CD14-positive monocyte (primary cell): ENCODE measurements around the gene MSMB. TPM values are rescaled to one million over a fixed set of nuclear protein-coding genes. Genes with fewer than 3 reads are reported as not detected.

Experiments used
- DNase-seq, 3 donors: peaks; one replicate each; pipeline ENCODE4 v3.0.0-alpha.2; 2011 to 2022
- H2AFZ ChIP-seq: 2 replicates; pipeline ENCODE4 v1.6.0; 2012; ENCODE audit warnings: mild to moderate bottlenecking, low read depth, low read length, inconsistent platforms; ENCODE audit not compliant: insufficient read depth, poor library complexity, severe bottlenecking
- H3K27ac ChIP-seq, 2 donors: 1 replicate in 1 of 2; 2 replicates in 1 of 2; pipeline ENCODE4 v1.5.1; 2012 to 2013; ENCODE audit warnings: low read length in 2 of 2, control low read depth in 1 of 2, inconsistent platforms in 1 of 2, low read depth in 1 of 2, mild to moderate bottlenecking in 1 of 2
- H3K27me3 ChIP-seq, 2 donors: one replicate each; pipeline versions ENCODE4 v1.6.0 to v1.6.1; 2011 to 2013; ENCODE audit warnings: low read length in 2 of 2; ENCODE audit not compliant: control insufficient read depth in 2 of 2, insufficient read depth in 2 of 2
- H3K36me3 ChIP-seq, 2 donors: replicated peaks in 1 of 2; 1 replicate in 1 of 2; 2 replicates in 1 of 2; pipeline versions ENCODE4 v1.5.1 to v1.6.1; 2012 to 2013; ENCODE audit warnings: low read length in 2 of 2, control low read depth in 1 of 2, inconsistent platforms in 1 of 2, mild to moderate bottlenecking in 1 of 2; ENCODE audit not compliant: insufficient read depth in 2 of 2, control insufficient read depth in 1 of 2
- H3K4me1 ChIP-seq, 2 donors: 1 replicate in 1 of 2; 2 replicates in 1 of 2; pipeline versions ENCODE4 v1.5.1 to v1.6.1; 2012 to 2013; ENCODE audit warnings: low read length in 2 of 2, control low read depth in 1 of 2, inconsistent platforms in 1 of 2, mild to moderate bottlenecking in 1 of 2, moderate library complexity in 1 of 2; ENCODE audit not compliant: insufficient read depth in 2 of 2, control insufficient read depth in 1 of 2
- H3K4me2 ChIP-seq: replicated peaks from 2 replicates; pipeline ENCODE3; 2012; ENCODE audit warnings: low read length, moderate library complexity, mild to moderate bottlenecking; ENCODE audit not compliant: poor library complexity, severe bottlenecking; ENCODE audit errors: extremely low read depth
- H3K4me3 ChIP-seq, 3 experiments: fragments of 200-600 bp in 1 of 3; sonication (generic) in 1 of 3; replicated peaks in 1 of 3; 1 replicate in 2 of 3; 2 replicates in 1 of 3; pipeline ENCODE4 v1.5.1; 2011 to 2013; ENCODE audit warnings: low read length in 3 of 3, mild to moderate bottlenecking in 3 of 3, control low read depth in 2 of 3, low read depth in 2 of 3, inconsistent platforms in 1 of 3, moderate library complexity in 1 of 3
- H3K79me2 ChIP-seq: 2 replicates; pipeline ENCODE4 v1.6.0; 2012; ENCODE audit warnings: mild to moderate bottlenecking, control low read depth, inconsistent platforms, low read length, moderate library complexity; ENCODE audit not compliant: insufficient read depth
- H3K9ac ChIP-seq: 2 replicates; pipeline ENCODE4 v1.6.0; 2017; ENCODE audit warnings: low read length, mild to moderate bottlenecking; ENCODE audit not compliant: insufficient read depth, poor library complexity, severe bottlenecking
- H3K9me3 ChIP-seq, 2 donors: replicated peaks in 1 of 2; 1 replicate in 1 of 2; 2 replicates in 1 of 2; pipeline versions ENCODE4 v1.5.1 to v1.6.1; 2012 to 2013; ENCODE audit warnings: low read length in 2 of 2, control low read depth in 1 of 2; ENCODE audit not compliant: control insufficient read depth in 1 of 2, insufficient read depth in 1 of 2
- H4K20me1 ChIP-seq: 2 replicates; pipeline ENCODE4 v1.6.0; 2012; ENCODE audit warnings: mild to moderate bottlenecking, low read length, control low read depth, moderate library complexity; ENCODE audit not compliant: insufficient read depth
- H3K27ac Mint-ChIP-seq, 7 donors: one replicate each; pipeline ENCODE4 v1.8.0; 2020; ENCODE audit warnings: mild to moderate bottlenecking in 7 of 7, mixed read lengths in 7 of 7, moderate library complexity in 6 of 7, inconsistent platforms in 2 of 7
- H3K27me3 Mint-ChIP-seq, 3 donors: one replicate each; pipeline ENCODE4 v1.8.0; 2021 to 2022; ENCODE audit warnings: low read depth in 3 of 3, mild to moderate bottlenecking in 3 of 3, mixed read lengths in 3 of 3, moderate library complexity in 3 of 3, inconsistent platforms in 1 of 3
- H3K36me3 Mint-ChIP-seq, 2 donors: one replicate each; pipeline ENCODE4 v1.8.0; 2020; ENCODE audit warnings: mixed read lengths in 2 of 2, inconsistent platforms in 1 of 2, mild to moderate bottlenecking in 1 of 2
- H3K4me1 Mint-ChIP-seq: one replicate; pipeline ENCODE4 v1.8.0; 2020; ENCODE audit warnings: mild to moderate bottlenecking, mixed read lengths
- H3K4me3 Mint-ChIP-seq, 2 donors: one replicate each; pipeline ENCODE4 v1.8.0; 2020; ENCODE audit warnings: mild to moderate bottlenecking in 2 of 2, mixed read lengths in 2 of 2, moderate library complexity in 1 of 2
- H3K9me3 Mint-ChIP-seq, 7 donors: one replicate each; pipeline ENCODE4 v1.8.0; 2020 to 2022; ENCODE audit warnings: mixed read lengths in 7 of 7, mild to moderate bottlenecking in 6 of 7, moderate library complexity in 6 of 7, inconsistent platforms in 2 of 7
- CTCF ChIP-seq: fragments of 200-600 bp; IDR thresholded peaks from one replicate; pipeline ENCODE4 v1.8.0; 2022; ENCODE audit warnings: antibody characterized with exemption, mild to moderate bottlenecking
- WGBS: methylation state at CpG from one replicate; pipeline ENCODE4 v1.1.5; 2013; ENCODE audit warnings: missing lambda C conversion rate; ENCODE audit not compliant: insufficient coverage; 5-methylcytosine and 5-hydroxymethylcytosine counted together
- intact Hi-C, 2 donors: fragments of 100-400 bp; cut with micrococcal nuclease; formaldehyde crosslinking; loops; one replicate each; pipeline versions ENCODE4 v1.15.0 to v1.15.1; 2023
- polyA plus RNA-seq, 3 donors: library from polyadenylated mRNA; depleted of rRNA in 1 of 3; unstranded in 2 of 3; stranded (reverse) in 1 of 3; fragments of 300-500 nt in 2 of 3; fragments of >200 nt in 1 of 3; fragmentation: Illumina TruSeq in 2 of 3; gene quantifications; 1 replicate in 2 of 3; 2 replicates in 1 of 3; pipeline ENCODE4 v1.2.3, GENCODE V29; 2012 to 2021

The MSMB gene
- polyA plus RNA-seq, 3 donors: not detected

- H3K9me3 ChIP-seq: no peaks in the 10 kb centered on the region
- no peaks in the 10 kb centered on the region for H3K9me3 Mint-ChIP-seq
- intact Hi-C loops: no loop called here
- H3K9ac ChIP-seq: no peak overlapping the region
- no peaks in the 10 kb centered on the region for H3K27me3 ChIP-seq
- no peak overlapping the region for H3K27ac ChIP-seq
- H3K27me3 Mint-ChIP-seq: peaks cover 0 to 3% (median 0%) of the 10 kb centered on the region in 3 donors
- peak overlapping the region; percentile 65 for H2AFZ ChIP-seq
- no peaks in the 10 kb centered on the region for H3K36me3 Mint-ChIP-seq
- no peaks in the 10 kb centered on the region for H4K20me1 ChIP-seq
- DNase-seq: no peak
- H3K4me2 ChIP-seq: peak overlapping the region; percentile 57
- WGBS: 7% methylated on average over 3 of the region's 5 CpGs
- peak overlapping the region in 1 of 2 donors; percentile 44 for H3K4me3 Mint-ChIP-seq
- peaks cover 15% of the 10 kb centered on the region for H3K4me1 Mint-ChIP-seq
- H3K36me3 ChIP-seq: no peaks in the 10 kb centered on the region
- peaks cover 30 to 32% of the 10 kb centered on the region in 2 donors for H3K4me1 ChIP-seq
- no peak overlapping the region for H3K27ac Mint-ChIP-seq
- TF ChIP-seq CTCF: no peak
- peak overlapping the region in 1 of 3 experiments; percentile 36 for H3K4me3 ChIP-seq
- H3K79me2 ChIP-seq: no peaks in the 10 kb centered on the region
Observed at GRCh38 chr10:46092524-46093081, 46.5 kb upstream of the MSMB start.

GRCh38 chr10:46091828-46092523 is 45.9 kb upstream of the MSMB start:
- H3K27me3 ChIP-seq: no peaks in the 10 kb centered on the region
- H2AFZ ChIP-seq: peak overlapping the region; percentile 65
- Mint-ChIP-seq H3K27me3 (peaks cover 0 to 3% (median 0%) of the 10 kb centered on the region in 3 donors), H3K4me1 (peaks cover 12% of the 10 kb centered on the region), H3K4me3 (peak overlapping the region in 1 of 2 donors; percentile 44), H3K27ac (no peak overlapping the region), H3K36me3 (no peaks in the 10 kb centered on the region), H3K9me3 (no peaks in the 10 kb centered on the region)
- no peak overlapping the region for H3K27ac ChIP-seq
- H3K9ac ChIP-seq: no peak overlapping the region
- H3K79me2 ChIP-seq: no peaks in the 10 kb centered on the region
- intact Hi-C loops: no loop called here
- H3K4me1 ChIP-seq: peaks cover 25 to 31% of the 10 kb centered on the region in 2 donors
- DNase-seq: peak in 2 of 3 donors; percentile 18 to 19
- peak overlapping the region in 1 of 3 experiments; percentile 36 for H3K4me3 ChIP-seq
- peak overlapping the region; percentile 57 for H3K4me2 ChIP-seq
- WGBS: 23% methylated on average over 5 of the region's 12 CpGs
- no peaks in the 10 kb centered on the region for H4K20me1 ChIP-seq
- no peaks in the 10 kb centered on the region for H3K9me3 ChIP-seq
- TF ChIP-seq CTCF: no peak
- H3K36me3 ChIP-seq: no peaks in the 10 kb centered on the region
